ENCODE data around the gene MUSTN1.

GRCh38 chr3:52860424-52860768 lies 25.6 kb upstream of the MUSTN1 start:
- no peak for TF ChIP-seq POLR2A (IDR thresholded peaks at IDR 0.05)
- no peak for TF ChIP-seq CTCF (IDR thresholded peaks at IDR 0.05)

Data from testis (tissue), 2 donors.